Stimulated activated CD4-positive, alpha-beta T cell treated with anti-CD3 and anti-CD28 coated beads, Interleukin-12 subunit alpha, Interleukin-12 subunit beta, amount 100 ng/mL, for 4 hours (primary cell): Measurements from ENCODE around the gene RTL10.

Experiments used
- DNase-seq: peaks from one replicate; pipeline ENCODE4 v3.0.0-alpha.2; 2020

The RTL10 gene

DNA sequence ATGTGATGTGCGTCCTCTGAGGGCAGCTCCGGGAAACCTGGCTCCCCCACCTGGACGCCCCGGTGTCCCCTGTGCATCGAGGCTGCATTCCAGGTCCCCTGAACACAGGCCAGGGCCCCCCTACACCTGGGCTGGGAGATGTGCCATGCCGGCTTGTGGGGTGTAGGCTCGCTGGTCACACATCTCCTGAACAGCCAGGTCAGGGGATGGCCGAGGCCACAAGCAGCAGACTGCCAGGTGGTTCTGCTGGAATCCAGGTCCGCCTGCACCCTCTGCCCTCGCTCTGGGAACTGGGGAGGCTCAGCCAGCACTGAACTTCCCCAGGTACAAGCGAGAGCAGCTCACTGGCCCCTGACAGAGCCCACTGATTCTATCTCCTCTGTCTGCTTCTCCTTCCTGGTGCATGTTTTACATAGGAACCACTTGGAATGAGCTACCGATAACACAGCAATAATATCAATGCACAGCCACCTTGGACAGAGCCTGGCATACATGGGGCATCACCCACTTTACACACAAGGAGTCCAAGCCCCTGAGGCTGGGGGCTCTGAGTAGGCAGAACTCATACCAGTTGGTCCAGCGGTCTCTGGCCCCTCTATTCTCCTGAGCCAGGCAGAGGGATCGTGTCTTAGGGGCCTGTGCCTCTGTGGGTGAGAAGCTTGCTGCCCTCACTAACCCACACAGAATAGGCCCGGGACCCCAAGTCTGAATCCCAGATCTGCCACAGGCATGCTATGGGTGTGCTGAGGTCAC, 47.3 kb downstream of the RTL10 start:
- DNase-seq: no peak

DNA sequence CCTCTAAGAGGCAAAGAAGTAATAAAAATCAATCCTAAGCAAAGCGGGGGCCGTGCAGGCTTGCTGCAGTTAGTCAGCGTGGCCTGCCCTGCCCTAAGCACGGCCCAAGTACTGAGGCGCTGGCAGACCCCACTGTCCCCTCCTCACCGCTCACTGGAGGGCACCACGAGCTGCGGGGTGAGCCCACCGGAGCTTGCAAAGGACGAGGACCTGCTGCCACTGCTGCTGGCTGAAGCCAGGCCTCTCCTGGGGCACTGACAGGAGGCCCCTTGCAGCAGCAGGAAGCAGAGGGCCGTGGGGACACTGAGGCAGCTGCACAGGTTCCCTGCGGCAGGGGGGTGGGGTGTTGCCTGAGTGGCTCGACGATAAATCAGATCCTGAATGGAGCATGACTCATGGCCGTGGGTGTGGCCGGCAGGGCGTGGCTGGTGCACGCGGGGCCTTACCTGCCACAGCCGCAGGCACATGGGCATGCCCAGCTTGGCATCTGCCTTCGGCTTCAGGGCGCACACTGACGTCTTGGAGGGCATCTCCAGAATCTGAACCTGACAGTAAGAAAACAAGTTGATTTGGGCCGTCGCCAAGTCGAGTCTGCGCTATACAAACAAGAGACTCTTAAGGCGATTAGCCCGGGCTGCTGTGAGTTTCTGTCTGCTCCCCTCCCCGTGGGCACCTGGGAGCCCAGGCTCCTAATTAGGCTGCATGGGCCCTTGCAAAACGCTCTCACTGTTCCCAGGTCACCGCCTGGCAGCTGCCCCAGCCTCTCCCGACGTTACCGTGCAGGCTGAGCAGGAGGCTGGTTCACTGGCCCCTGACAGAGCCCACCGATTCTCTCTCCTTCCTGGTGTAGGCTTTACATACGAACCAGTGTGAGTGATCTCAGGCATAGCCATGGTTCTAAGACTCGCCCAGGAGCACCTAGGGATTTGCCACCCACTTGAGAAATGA, 48.2 kb downstream of the RTL10 start:
- no peak for DNase-seq

DNA sequence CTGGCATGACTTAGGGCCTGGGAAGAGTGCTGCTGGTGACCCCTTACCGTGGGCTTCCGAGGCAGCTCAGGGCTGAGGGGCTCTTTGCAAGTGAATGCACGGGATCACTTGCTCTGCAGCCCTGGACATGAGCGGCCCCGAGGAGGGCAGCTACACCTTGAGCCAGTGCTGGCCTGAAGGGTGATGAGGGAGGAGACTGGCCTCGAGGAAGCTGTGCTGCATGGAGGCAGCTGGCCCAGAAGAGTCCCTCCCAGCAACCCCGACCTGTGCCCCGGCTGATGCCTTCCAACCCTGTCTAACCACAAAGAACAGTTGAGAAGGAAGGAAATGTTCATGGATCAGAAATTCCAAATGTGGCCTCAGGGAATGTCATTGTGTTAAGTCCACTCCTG, 48.9 kb downstream of the RTL10 start:
- no peak for DNase-seq
